ENCODE data around the gene IFITM10. TPM values are rescaled to one million over a fixed set of nuclear protein-coding genes. Genes with fewer than 3 reads are reported as not detected.

IFITM10 gene
- polyA plus RNA-seq, 1 experiment, result 0.04 TPM

DNA sequence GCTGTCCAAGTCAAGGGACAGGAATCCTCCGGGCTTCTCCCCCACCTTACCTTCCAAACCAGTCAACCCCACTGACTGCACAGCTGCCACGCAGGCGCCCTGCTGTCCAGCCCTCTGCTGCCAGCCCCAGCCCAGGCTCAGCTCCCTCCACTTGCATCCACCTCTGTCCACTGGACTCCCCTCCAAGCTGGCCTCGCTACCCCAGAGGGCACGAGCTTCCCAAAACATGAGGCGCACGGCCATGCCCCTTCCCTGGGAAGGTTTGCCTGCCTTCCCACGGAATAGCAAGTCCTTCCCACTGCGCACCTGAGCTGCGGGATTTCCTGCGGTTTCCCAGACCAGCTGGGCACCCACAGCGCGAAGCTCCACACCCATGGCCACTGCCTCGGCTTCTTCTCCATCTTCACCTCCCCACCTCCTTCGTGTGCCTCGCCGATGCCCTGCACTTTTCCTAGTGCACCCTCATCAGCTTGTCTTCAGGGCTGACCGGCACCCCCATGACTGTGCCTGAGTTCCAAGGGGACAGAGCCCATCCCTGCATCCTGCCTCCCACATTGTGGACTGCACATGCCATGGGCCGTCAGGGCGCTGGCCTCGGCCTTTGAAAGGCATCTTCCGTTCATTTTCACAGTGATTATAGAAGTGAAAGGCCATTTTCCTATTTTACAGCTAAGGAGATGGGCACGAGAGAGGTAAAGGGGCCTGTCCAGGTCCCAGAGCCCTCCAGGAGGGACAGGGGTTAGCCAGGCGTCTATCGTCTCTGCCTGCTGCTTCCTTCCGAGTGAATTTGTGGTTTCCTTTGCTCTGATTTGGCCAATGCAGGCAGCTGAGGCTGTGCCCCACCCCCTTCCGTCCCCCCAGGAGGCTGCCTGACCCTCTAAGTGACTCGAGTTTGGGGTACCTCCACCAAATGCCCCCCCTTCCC, 16.4 kb downstream of the IFITM10 start:
- H3K9me3 ChIP-seq (ENCODE audit: control insufficient read depth, insufficient read depth, low read length), result peaks cover 15% of the 10 kb centered on the region
- CTCF ChIA-PET, result no interaction called here
- no peak overlapping the region for H3K27ac ChIP-seq (ENCODE audit: low read depth, low read length)
- POLR2A ChIA-PET, result no interaction called here
- peaks cover 18% of the 10 kb centered on the region for H3K27me3 ChIP-seq (ENCODE audit: control insufficient read depth, insufficient read depth, low read length)
- no peak overlapping the region for H3K4me3 ChIP-seq (ENCODE audit: low read depth, low read length)
- DNase-seq (ENCODE audit: low read depth, low spot score), result no peak
- TF ChIP-seq, protein P1, sequence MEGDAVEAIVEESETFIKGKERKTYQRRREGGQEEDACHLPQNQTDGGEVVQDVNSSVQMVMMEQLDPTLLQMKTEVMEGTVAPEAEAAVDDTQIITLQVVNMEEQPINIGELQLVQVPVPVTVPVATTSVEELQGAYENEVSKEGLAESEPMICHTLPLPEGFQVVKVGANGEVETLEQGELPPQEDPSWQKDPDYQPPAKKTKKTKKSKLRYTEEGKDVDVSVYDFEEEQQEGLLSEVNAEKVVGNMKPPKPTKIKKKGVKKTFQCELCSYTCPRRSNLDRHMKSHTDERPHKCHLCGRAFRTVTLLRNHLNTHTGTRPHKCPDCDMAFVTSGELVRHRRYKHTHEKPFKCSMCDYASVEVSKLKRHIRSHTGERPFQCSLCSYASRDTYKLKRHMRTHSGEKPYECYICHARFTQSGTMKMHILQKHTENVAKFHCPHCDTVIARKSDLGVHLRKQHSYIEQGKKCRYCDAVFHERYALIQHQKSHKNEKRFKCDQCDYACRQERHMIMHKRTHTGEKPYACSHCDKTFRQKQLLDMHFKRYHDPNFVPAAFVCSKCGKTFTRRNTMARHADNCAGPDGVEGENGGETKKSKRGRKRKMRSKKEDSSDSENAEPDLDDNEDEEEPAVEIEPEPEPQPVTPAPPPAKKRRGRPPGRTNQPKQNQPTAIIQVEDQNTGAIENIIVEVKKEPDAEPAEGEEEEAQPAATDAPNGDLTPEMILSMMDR (IDR thresholded peaks at IDR 0.05; ENCODE audit: low read depth, low read length), result no peak

DNA sequence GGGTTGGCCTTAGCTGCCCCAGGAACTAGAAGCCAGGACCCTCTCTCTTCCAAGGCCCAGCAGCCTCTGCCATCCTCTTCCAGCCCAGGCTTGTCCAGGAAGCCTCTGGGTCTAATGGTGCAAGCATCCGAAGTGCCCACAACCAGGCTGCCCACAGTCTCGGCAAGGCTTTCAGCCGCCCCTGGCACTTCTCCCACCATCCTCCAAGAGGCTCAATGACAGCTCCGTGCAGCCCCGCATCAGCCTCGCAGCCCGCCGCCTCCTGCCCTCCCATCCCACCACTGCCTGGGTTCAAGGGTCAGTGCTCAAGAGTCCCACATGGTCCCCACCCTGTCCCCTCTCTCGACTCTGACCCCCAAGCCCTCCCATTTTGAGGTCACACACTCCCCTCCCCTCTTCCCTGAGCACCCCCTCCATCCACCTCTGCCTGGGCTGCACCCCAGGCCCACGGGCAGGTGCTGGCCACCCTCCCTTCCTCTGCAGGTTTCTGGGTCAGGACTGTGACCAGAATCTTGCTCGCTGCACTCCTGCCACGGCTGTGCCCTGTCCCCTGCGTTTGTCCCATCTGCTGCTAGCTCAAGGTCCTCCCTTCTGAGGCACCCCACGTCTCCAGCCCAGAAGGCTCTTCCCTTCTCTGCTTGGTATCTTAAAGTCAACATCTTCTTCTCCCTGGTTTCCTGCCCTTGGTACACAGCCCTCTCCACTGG, 17.2 kb downstream of the IFITM10 start:
- Histone ChIP-seq H3K9me3 (ENCODE audit: control insufficient read depth, insufficient read depth, low read length) (peaks cover 15% of the 10 kb centered on the region), H3K4me3 (ENCODE audit: low read depth, low read length) (no peak overlapping the region), H3K27me3 (ENCODE audit: control insufficient read depth, insufficient read depth, low read length) (peaks cover 18% of the 10 kb centered on the region), H3K27ac (ENCODE audit: low read depth, low read length) (no peak overlapping the region)
- no peak for DNase-seq (ENCODE audit: low read depth, low spot score)
- TF ChIP-seq, protein P1 (IDR thresholded peaks at IDR 0.05; ENCODE audit: low read depth, low read length), result no peak
- POLR2A ChIA-PET, result no interaction called here
- CTCF ChIA-PET, result interaction anchor here (0.6 kb wide), 1 partner anchor 39 kb away, joined by 4 read pairs; no protein-coding TSS in a partner anchor

DNA sequence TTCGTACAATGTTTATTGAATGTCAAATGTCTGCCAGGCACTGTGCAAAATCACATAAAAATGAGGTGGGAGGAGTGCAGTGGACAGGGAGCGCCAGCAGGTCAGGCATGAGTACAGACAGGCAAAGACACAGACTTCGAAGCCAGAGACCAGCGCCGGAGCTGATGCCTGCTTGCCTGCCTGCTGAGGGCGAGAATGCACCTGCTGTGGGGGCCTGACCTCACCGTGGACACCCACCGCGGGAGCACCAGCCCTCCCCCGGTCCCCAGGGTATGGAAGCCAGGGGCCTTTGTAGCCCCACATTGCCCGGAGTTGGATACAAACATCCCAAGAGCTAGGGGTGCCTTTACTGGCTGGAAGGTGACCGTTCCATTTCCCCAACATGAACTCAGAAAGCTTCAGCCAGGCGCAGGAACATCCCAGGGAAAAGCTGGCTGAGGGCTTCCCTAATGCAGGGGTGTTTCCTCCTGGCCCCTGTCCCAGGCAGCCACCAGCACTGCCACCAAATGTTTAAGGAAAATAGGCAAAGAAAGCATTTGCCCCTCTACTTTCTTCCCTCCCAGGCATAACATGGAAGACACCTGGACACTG, 17.9 kb downstream of the IFITM10 start:
- ChIA-PET POLR2A (no interaction called here), CTCF (interaction anchor here (0.6 kb wide), 1 partner anchor 39 kb away, joined by 4 read pairs; no protein-coding TSS in a partner anchor)

DNA sequence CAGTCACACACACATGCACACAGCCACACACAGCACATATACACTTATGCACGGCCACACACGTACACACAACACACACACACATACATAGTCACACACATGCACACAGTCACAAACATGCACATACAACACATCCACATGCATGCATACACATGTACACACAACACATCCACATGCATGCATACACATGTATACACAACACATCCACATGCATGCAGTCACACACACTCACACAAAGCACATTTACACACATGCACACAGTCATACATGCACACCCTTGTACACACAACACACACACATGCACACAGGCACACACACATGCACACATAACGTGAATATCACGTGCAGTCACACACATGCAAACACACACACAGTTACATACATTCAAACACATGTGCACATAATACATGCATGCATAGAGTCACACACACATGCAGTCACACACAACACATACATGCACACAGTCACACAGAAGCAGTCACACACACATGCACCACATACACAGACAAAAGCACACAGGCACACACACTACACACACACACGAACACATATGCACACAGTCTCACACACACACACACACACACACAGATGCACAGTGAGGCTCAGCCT, 18.8 kb downstream of the IFITM10 start:
- TF ChIP-seq, protein P1 (IDR thresholded peaks at IDR 0.05; ENCODE audit: low read depth, low read length), result no peak
- DNase-seq (ENCODE audit: low read depth, low spot score), result no peak
- ChIA-PET POLR2A (no interaction called here), CTCF (no interaction called here)
- peaks cover 22% of the 10 kb centered on the region for H3K27me3 ChIP-seq (ENCODE audit: control insufficient read depth, insufficient read depth, low read length)
- no peak overlapping the region for H3K27ac ChIP-seq (ENCODE audit: low read depth, low read length)
- H3K9me3 ChIP-seq (ENCODE audit: control insufficient read depth, insufficient read depth, low read length), result peaks cover 5% of the 10 kb centered on the region
- H3K4me3 ChIP-seq (ENCODE audit: low read depth, low read length), result no peak overlapping the region

More for the DNA sequence above, 17.9 kb downstream of the IFITM10 start:
- Histone ChIP-seq H3K27me3 (ENCODE audit: control insufficient read depth, insufficient read depth, low read length) (peaks cover 18% of the 10 kb centered on the region), H3K4me3 (ENCODE audit: low read depth, low read length) (no peak overlapping the region), H3K27ac (ENCODE audit: low read depth, low read length) (no peak overlapping the region), H3K9me3 (ENCODE audit: control insufficient read depth, insufficient read depth, low read length) (peaks cover 10% of the 10 kb centered on the region)
- no peak for DNase-seq (ENCODE audit: low read depth, low spot score)
- TF ChIP-seq, protein P1 (IDR thresholded peaks at IDR 0.05; ENCODE audit: low read depth, low read length), result no peak
